ENCODE results near the gene PROP1.
"Not testable (repeated sequence)": the region's sequence is repeated elsewhere in the genome, so short reads cannot be mapped to it uniquely, and the experiment has no call there.

PROP1 gene

DNA sequence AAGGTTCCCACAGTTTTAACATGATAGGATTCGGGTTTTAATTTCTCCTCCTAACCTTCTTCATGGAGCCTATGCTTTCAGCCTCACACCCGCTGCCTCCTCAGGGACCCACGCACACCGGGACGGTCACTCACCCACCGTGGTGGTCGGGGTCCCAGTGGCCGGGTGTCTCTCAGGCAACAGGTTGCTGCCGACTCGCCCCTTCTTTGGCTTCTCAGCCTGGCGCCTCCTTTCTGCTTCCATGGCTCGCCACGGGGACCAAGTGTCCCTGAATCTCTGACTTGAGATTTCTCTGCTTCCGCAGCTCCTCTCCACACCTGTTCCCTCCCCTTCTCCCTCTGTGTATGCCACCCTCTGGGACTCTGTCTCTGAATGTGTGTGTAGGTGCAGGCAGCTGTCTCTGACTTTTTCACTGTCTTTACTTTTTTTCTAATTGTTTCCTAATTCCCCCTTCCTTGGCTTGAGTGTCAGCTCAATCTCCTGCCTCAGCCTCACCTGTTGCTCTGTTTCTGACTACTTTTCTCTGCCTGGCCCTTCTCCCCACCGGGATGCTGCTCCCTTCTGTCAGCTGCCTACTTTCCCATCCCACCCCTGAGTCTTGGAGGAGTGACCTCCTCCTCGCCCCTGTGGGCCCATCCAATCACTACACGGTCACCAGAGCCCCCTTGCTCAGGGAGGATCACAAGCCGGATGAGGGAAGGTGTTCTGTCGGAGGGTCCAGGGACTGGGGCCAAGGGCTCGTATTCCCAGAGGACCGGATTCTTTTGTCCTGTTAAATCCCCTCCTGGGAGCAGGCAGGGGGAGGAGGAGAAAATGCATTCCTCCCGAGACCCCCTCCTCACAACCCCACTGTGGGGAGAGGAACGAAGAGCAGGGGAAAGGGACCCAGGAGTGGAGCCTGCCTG is at the start of gene PROP1:
PROP1 (minus strand) TSS at position 552 of the 905 bp plus-strand sequence; CDS start at position 243, 309 bp downstream.
- DNase-seq, result peak; percentile 5

DNA sequence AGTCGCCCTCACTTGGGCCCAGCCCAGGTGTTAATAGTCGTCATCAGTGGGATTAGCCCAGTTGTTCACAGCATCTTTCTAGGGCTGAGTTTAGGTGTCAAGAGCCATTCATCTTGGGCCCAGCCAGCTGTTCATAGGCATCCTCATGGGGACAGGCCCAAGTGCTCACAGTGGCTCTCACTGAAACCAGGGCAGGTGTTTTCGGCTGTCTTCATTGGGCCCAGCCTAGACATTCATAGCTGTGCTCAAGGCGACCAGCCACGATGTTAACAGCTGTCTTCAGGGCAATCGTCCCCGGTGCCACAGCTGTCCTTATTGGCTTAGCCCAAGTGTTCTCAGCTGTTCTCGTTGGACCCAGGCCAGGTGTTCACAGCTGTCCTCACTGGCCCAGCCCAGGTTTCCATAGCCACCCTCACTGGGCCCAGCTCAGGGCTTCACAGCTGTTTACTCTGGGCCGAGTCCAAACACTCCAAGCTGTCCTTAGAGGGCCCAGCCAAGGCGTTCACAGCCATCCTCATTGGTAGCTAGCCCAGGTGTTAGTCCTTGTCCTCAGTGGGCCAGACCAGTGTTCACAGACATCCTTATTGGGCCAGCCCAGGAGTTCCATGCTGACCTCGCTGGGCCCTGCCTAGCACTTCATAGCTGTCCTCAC is 23.5 kb upstream of the PROP1 start:
- not testable (repeated sequence) for DNase-seq

DNA sequence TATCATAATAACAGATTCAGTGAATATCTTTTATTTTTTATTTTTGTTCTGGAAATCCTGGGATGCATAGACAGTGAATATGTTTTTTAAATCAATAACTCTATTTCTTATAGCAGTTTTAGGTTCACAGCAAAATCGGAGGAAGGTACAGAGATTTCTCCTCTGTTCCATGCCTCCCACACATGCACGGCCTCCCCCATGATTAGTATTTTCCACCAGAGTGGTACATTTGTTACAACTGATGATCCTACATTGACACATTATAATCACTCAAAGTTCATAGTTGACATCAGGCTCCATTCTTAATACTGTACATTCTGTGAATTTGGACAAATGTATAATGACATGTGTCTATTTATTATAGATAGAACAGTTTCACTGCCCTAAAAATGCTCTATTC is 16.7 kb upstream of the PROP1 start:
- not testable (repeated sequence) for DNase-seq

DNA sequence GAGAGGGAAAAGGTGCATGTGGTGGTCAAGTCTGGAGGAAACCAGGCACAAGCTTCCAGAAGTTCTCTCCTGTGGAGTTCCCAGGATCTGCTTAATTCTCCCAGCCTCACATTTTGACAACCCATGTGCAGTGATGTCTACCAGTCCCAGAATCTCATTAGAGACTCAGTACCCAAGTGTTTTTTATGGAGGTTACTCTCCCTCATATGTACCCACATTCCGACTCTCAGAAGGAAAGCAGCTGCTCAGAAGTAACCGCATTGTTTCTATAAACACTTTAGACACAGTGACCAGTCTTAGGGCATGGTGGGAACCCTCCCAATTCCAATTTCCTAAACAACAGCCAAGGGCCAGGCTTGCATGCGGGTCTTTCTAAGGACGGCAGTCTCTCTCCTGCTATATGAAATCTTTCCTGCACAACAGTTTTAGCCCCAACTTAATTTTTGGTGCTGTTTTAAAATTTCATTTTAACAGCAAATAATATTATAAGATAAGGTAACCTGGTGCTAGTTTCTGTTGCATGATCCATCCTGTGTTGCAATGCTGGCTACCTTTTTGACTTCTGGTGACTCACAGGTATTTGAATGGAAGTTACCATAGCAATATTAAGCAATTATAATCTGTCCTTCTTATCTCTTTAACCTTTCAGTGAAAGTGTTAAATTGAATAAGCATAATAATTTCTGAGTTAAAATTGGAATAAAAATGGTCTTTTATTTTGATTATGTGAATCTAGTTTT is 15.9 kb upstream of the PROP1 start:
- not testable (repeated sequence) for DNase-seq

DNA sequence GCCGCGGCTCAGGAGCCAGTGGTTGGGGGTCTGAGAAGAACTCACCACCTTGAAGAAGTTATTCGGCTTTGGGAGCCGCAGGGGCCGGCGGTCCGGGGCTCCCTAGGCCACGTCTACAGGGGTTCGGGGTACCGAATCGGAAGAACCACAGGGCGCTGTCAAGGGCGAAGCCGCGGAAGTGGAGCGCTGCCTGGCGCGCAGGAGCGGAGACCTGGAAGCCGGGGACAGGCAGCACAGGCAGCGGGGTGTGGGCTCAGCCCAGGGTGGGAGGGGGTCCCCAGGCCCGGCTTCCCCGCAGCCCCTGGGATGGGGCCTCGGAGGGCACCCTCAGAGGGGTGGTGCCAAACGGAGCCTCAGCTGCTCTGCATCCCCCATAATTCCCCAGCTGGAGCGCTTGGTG is 11.2 kb upstream of the PROP1 start:
- DNase-seq, result not testable (repeated sequence)

DNA sequence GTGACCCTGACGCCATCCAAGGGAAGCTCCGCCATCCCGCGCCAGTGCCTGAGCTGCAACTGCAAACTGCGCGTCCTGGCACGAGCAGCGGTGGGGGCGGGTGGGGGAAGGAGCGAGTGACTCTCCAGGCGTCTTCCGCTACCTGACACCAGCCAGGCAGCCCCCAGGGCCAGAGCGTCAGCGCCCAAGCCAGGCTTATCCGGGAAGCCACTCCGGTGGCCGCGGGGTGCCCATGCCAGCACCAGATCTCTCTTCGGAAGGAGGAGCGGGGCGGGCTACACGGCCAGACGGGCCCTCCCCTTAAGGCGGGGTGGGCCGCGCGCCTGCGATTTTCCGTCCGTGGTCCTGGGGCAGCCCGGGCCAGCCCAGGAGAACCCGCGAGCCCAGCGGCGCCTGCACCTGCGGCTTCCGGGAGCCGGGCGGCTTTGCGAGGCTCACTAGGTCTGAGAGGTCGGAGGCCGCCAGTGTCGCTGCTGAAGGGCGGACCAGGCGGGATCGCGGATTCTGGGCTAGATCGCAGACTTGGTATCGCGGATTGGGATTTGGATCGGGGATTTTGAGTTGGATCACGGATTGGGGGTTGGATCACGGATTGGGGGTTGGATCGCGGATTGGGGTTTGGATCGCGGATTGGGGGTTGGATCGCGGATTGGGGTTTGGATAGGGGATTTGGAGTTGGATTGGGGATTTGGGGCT is 10.6 kb upstream of the PROP1 start:
- DNase-seq, result peak; percentile 25

DNA sequence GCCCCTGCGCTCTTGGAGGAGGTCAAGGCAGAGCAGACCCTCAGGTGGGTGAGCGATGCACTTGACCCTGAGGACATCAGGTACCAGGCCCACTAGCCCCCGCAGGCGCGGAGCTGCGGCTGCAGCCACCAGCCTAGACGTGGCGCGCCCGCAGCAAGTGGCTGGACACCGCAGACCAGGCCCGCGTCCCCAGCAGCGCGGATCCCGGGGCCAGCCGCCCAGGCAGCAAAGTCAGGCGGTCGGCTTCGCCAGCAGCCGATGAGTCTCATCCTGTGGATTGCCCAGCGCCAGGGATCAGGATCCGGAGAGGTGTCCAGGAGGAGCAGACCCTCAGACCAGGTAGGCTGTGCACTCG is 10.1 kb upstream of the PROP1 start:
- not testable (repeated sequence) for DNase-seq

DNA sequence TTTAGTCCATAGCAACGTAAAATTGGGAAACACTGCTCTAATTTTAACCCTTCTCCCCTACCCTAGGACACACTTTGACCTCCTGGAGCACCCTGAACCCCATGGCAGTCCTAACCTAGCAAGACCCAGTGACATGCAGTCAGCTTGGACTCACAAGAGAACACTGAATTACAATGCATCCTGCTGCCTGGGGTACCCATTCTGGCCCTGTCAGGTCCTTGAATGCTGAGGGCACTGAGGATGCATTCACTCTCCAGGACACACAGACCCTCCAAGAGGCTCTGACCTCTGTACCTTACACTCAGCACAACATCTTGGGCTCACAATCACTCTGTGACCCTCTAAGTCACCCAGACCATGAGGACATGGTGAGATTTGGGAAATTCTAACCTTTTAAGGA is 1.8 kb upstream of the PROP1 start:
- DNase-seq, result no peak

DNA sequence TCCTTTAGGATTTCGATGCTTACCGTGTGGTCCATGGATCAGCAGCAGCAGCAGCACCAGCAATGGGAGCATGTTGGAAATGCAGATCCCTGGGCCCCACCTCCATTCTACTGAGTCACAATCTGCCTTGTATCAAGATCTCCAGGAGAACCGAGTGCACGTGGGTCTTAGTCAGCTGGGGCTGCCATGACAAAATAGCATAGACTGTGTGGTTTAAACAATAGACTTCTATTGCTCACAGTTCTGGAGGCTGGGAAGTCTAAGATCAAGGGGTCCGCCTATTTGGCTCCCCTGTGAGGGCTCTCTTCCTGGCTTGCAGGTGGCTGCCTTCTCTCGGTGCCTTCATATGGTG is 1.3 kb upstream of the PROP1 start:
- no peak for DNase-seq

DNA sequence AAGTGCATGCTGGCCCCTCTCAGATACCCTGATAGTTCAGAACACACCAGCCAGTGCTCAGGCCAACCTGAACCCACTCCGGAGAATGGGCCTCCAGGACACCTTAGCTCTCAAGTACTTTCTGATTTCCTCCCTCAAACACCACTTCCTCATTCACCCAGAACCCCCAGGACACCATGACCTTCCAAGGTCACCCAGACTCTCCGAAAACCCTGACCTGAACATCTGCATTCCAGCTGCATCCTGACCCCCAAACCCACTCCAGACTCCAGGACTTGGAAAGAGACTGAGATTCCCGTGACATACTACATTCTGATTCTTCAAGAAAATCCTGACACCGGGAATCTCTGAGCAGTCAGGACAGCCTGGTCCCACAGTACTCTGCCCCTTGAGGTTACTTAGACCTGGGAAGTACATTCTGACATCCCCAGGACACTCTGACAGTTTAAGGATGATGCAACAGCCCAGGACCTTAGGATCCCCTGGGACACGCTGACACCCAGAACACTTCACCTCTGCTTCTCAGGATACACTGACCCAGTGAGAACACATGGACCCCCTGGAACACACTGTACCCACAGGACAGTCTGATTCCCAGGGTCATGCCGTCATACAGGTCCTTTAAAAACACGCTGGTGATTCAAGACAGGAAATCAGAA is 747 bp upstream of the PROP1 start:
- DNase-seq, result no peak

DNA sequence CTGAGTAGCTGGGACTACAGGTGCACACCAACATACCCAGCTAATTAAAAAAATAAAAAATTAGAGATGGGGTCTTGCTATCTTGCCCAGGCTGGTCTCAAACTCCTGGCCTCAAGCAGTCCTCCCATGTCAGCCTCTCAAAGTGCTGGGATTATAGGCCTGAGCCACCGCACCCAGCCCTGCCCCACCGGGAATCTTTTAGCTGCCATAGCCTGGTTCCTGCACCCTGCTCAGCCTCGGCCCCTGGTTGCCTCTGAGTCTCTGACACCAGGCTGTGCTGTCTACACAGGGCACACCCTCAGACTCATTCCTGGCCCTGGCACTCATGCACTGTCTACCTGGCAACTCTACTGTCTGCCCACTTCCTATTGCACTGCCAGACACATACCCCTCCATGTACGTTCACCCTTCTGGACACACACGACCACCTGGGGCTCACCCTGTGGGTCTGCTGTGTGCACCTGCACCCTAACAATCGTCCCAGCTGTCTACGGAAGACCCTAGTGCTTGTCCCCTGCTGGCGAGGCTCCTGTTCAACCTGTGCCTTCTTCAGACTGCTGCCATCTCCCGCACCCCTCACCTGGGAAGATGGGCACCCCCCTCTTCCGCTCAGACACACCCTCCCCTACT is 1.4 kb downstream of the PROP1 start:
- DNase-seq, result peak; percentile 54

DNA sequence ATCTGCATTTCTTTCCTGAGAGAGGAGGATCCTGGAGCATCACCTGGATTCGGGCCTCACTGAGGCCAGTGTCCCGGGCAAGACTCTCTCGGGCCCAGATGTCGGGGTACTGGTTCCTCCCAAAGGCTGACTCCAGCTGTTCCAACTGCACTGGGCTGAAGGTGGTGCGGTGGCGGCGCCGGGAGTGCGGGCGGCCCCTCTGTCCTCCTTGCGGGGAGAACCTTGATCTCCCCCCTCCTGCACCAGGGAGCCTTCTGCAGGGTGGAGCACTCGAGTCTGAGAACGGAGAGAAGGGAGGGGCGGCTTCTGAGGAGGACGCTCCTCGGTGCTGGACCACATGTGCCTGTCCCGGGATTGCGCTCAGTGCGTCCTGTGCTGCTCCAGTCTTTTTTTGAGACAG is 2.0 kb downstream of the PROP1 start:
- DNase-seq, result no peak

DNA sequence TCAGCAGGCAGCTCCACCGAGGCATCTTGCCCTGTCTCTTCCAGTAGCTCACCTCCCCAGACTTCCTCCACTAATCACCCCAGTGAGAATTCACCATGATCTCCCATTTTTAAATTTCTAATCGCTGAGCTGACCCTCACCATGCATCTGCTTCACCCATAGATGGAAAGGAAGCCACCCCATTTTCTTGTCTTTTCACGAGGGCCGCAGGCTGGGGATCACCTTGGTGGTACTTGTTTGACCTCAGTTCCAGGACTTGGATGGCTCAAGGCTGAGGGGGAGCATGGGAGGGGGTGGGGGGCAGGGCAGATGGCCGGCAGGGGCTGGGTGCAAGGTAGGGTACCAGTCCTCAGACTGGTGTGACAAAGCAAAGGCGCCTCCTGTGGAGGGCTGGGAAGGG is 3.6 kb downstream of the PROP1 start:
- DNase-seq, result no peak

DNA sequence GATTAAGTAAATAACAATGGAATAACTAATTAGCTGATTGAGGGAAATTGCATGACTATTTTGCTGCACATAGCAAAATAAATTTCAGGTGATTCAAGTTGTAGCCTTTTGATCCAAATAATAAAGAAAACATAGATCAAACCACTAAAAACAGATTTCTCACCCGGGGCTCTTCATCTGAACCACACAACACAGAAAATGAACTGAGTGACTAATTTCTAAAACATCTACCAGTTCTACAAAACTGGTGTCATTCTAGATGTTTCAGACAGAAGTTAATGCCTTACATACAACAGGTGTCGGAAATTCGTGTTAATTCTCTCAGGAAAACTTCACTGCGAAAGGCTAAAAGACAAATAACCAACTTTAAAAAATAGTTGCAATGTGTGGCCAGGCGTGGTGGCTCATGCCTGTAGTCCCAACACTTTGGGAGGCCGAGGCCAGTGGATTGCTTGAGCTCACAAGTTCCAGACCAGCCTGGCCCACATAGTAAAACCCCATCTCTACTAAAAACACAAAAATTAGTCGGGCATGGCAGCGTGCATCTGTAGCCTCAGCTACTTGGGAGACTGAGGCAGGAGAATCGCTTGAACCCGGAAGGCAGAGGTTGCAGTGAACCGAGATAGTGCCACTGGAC is 6.9 kb downstream of the PROP1 start:
- DNase-seq, result no peak

DNA sequence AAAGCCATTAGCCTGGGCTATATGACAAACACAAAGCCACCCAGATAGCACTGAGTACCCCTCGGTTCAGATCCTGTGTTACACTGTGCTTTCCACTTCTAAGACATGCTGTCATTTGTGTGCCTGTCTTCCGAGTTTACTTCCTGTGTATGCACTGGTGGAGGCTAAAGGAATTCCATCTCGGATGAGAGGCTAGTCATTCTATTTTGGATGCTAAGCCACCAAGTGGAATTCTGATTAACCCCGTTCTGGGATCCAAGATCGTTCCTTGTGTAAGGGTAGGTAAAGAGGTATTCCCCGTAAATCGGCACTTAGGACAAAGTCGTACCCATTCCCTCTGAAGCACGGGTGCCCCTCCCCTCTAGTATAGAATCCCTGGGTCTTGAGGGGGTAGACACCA is 8.7 kb downstream of the PROP1 start:
- no peak for DNase-seq

DNA sequence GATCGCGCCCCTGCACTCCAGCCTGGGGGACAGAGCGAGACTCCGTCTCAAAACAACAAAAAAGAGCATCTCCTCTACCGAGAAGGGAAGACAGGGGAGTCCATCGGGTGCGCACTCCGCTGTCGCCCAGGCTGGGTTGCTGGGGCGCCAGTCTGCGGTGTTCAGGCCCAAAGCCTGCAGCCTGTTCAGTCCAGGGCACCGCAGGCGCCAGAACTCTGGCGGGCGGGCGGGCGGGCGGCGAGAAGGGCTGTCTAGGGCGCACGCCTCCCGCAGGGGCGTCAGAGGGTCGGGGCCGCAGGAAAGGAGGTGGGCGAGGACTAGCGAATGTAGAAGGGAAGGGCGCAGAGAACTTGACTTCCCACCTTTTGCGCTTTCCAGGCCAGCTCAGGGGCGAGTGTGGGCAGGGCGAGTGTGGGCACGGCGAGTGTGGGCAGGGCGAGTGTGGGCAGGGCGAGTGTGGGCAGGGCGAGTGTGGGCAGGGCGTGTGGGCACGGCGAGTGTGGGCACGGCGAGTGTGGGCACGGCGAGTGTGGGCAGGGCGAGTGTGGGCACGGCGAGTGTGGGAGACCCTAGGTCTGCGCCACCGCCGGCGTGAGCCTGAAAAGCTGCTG is 10.5 kb downstream of the PROP1 start:
- DNase-seq, result no peak

DNA sequence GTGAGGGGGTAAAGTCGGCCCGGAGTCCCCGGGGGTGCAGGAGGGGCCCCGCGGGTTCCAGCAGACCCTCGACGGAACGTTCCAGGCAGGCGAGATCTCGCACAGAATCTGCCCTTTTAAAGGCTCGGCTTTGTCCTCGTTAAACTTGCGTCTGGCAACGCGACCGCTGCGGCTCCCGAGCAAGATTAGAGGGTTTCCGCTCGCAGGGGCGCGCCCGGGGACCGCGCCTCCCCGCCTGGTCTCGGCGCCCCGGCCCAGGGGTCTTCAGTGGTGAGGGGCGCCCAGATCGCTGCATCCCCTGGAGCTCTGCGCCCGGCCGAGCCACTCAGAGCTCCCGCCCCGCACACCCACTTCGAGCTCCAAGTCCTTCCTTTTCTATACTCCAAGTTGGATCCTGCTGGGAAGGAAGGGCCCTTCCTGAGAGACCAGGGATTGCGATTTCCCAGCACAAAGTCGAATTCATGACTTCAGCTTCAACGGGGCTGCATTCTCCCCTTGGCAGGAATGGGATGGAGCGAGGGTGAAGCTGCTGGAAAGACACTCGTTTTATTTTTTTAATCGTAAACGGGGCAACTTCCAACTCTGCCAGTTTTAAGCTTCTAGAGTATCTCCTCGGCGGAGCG is 11.3 kb downstream of the PROP1 start:
- DNase-seq, result no peak

DNA sequence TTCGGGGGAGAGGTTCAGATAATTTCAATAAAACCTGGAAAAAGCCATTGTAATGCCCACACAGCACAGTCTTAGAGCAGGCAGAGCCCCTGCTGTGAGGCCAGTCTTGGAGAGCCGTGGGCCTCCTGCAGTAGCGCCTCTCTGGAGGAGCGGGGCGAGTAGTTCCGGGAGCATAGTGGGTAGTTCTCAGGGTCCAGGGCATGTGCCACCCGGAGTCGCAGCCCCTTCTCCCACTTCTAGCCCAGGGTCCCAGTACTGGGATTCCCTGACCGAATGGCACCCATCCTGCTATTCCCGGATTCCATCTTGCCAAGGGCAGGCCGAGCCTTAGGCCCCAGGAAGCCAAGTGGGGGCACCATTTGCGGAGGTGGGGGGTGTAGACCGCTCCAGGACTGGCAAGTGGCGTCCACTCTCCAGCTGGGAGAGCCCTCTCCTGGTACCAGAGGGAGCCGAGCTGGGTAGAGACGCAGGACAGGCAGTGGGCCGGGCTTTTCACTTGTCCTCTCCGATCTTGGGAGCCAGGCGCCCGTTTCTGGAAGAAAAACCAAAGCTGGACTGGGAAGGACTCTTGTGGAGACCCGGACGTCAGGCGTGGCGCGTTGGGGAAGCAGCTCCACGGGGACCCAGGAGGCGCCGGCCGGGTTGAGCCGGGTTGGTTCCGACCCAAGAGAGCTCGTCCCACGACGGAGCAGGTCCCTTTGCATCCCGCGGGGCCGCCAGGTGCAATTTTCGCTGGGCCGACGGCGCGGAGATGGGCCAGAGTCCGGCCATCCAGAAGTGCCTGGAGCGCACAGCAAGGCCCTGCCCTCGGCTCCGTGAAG is 12.1 kb downstream of the PROP1 start:
- DNase-seq, result no peak

DNA sequence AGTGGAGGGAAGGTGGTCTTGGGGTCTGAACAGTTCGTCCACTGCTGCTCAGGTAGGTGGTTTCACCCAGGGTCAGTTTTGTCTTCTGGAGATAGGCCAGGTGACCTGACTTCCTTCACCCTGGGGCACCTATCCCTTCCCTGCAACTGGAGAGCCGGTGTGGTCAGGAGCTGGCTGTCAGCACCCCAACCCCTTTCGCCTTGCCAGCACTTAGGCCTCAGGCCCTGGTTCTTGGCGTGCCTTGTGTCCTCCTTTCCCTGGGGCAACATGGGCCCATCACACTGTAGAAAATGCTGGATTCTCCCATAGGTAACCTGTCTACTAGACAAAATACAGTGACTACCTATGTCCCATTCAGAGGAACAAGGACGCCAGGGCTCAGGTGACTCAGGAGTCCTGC is 13.1 kb downstream of the PROP1 start:
- DNase-seq, result no peak

All from NCI-H69 (cell line).